C4-2B (cell line): ENCODE results near the gene SYT5.

Source experiments
- H3K27ac ChIP-seq: fragments of 450-650 bp; 2 replicates; pipeline ENCODE4 v1.5.1; 2017
- CTCF ChIP-seq: fragments of 450-650 bp; conservative IDR thresholded peaks from 2 replicates; pipeline ENCODE4 v1.5.1; 2017; ENCODE audit warnings: mild to moderate bottlenecking
- ZFX ChIP-seq: fragments of 450-650 bp; IDR thresholded peaks from 2 replicates; pipeline ENCODE4 v1.6.1; 2017

The SYT5 gene

GRCh38 chr19:55147545-55148251 is 32.4 kb downstream of the SYT5 start:
- TF ChIP-seq ZFX, result no peak
- TF ChIP-seq CTCF, result no peak
- no peak overlapping the region for H3K27ac ChIP-seq

GRCh38 chr19:55146705-55147273 is 33.3 kb downstream of the SYT5 start:
- TF ChIP-seq ZFX (no peak), CTCF (no peak)
- H3K27ac ChIP-seq, result no peak overlapping the region

GRCh38 chr19:55146078-55146704 is 33.9 kb downstream of the SYT5 start:
- H3K27ac ChIP-seq, result no peak overlapping the region
- TF ChIP-seq ZFX, result no peak
- TF ChIP-seq CTCF, result no peak; the same call in 1 of the 2 replicates

GRCh38 chr19:55145232-55145631 is 34.9 kb downstream of the SYT5 start:
- TF ChIP-seq CTCF (no peak), ZFX (no peak)
- no peak overlapping the region for H3K27ac ChIP-seq

- TF ChIP-seq CTCF (no peak), ZFX (no peak)
- no peak overlapping the region for H3K27ac ChIP-seq
These were observed 38.4 kb downstream of the SYT5 start for GRCh38 chr19:55141696-55142095.

GRCh38 chr19:55137915-55138314 is 42.2 kb downstream of the SYT5 start:
- no peak overlapping the region for H3K27ac ChIP-seq
- TF ChIP-seq CTCF (no peak), ZFX (no peak)

- TF ChIP-seq ZFX, result no peak
- no peak for TF ChIP-seq CTCF
- no peak overlapping the region for H3K27ac ChIP-seq
These were observed 43.5 kb downstream of the SYT5 start for GRCh38 chr19:55136399-55137102.
